GM18870 (cell line): Measurements from ENCODE around the gene ZNF217.
"Not testable (repeated sequence)": the region's sequence is repeated elsewhere in the genome, so short reads cannot be mapped to it uniquely, and the experiment has no call there.

ENCODE experiments used
- ATAC-seq: cut with Tn5 transposase; IDR thresholded peaks from one replicate; pipeline ENCODE4 v1.9.1; 2021; ENCODE audit warnings: moderate library complexity; ENCODE audit not compliant: unreplicated experiment

Gene ZNF217

GRCh38 chr20:53569606-53570307, 23.9 kb downstream of the ZNF217 start:
- no peak for ATAC-seq

DNA sequence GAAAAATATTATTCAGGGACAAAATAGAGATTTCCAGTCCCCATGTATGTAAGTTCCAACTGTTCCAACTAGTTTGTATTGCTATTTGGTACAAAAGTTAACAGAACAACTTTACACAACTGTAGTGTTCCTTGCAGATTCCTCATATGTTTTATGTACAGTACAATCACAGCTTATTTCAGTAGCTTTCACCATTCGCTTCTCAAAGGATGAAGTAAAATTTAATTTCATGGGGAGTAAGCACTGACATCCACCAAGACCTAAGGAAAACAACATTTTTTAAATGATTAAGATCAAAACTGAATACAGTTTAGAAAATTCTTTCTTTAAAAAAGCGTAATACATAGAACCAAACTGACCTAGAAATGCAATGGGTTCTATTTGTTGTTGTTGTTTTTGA, 24.6 kb downstream of the ZNF217 start:
- ATAC-seq = no peak

- no peak for ATAC-seq
Observed at GRCh38 chr20:53568351-53568750, 25.3 kb downstream of the ZNF217 start.

DNA sequence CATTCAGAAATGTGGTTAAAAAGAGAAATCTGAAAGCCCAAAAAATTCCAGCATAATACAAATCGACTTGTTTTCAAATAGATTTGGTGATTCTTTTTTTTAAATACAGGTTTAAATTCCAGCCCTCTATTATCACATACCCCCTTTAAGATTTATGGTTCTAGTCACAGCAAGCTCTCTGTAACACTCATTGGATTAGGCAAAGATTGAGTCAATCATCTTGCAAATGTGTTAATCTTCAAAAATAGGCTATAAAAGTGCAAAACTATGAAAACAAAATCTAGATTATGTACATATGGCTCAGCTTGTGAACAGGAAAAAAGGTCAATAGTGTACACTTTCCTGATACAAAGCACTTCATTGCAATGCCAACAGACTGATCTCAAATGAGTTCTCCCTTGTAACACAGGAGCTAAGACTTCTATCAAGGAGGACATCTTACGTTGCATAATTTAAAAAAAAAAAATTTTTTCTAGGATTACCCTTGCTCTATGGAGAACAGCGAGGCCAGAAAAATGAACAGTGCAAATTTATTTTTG, 26.2 kb downstream of the ZNF217 start:
- ATAC-seq = no peak

DNA sequence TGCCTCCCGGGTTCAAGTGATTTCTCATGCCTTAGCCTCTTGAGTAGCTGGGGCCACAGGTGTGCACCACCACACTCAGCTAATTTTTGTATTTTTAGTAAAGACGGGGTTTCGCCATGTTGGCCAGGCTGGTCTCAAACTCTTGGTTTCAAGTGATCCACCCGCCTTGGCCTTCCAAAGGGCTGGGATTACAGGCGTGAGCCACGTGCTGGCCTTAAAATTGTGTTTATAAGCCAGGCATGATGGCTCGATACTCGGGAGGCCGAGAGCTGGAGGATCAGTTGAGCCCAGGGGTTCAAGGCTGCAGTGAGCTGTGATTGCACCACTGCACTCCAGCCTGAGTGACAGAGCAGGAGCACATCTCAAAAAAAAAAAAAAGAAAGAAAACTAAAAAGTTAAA, 27.0 kb downstream of the ZNF217 start:
- ATAC-seq = not testable (repeated sequence)

DNA sequence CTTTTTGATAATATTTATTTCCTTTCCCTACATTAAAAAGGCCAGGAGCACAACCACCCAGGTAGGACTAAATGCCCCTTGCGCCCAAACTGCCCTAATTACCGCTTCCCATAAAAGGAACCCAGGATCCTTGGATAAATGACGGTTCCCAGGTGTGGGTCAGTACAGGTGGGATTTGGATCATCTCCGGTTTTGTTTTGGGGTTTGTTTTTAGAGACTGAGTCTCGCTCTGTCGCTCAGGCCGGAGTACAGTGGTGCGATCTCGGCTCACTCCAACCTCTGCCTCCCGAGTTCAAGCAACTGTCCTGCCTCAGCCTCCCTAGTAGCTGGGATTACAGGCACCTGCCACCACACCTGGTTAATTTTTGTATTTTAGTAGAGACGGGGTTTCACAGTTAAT, 28.4 kb downstream of the ZNF217 start:
- ATAC-seq = no peak

- not testable (repeated sequence) for ATAC-seq
Observed at GRCh38 chr20:53562104-53562764, 31.4 kb downstream of the ZNF217 start.

GRCh38 chr20:53561505-53561904, 32.1 kb downstream of the ZNF217 start:
- ATAC-seq = no peak

GRCh38 chr20:53559816-53560215, 33.8 kb downstream of the ZNF217 start:
- no peak for ATAC-seq

DNA sequence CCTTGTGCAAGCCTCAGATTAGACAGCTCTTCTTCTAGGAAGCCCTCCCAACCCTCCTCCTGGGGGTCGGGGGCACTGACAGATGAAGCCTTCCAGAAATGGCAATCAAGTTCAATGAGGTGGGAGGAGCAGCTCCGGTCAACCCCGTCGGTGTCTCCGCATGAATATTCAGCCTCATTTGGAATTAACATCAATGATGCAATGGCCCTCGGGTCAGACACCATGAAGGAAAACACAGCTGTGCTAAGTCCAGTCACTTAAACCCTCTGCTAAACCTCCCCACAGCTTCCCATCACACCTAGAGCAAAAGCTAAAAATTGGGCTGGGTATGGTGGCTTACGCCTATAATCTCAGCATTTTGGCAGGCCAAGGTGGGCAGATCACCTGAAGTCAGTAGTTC, 36.5 kb downstream of the ZNF217 start:
- ATAC-seq = no peak

- no peak for ATAC-seq
Observed at GRCh38 chr20:53556267-53556897, 37.3 kb downstream of the ZNF217 start.

- no peak for ATAC-seq
Observed at GRCh38 chr20:53555816-53556215, 37.8 kb downstream of the ZNF217 start.

GRCh38 chr20:53555081-53555480, 38.6 kb downstream of the ZNF217 start:
- no peak for ATAC-seq

- ATAC-seq = not testable (repeated sequence)
Observed at GRCh38 chr20:53552572-53552893, 41.1 kb downstream of the ZNF217 start.

DNA sequence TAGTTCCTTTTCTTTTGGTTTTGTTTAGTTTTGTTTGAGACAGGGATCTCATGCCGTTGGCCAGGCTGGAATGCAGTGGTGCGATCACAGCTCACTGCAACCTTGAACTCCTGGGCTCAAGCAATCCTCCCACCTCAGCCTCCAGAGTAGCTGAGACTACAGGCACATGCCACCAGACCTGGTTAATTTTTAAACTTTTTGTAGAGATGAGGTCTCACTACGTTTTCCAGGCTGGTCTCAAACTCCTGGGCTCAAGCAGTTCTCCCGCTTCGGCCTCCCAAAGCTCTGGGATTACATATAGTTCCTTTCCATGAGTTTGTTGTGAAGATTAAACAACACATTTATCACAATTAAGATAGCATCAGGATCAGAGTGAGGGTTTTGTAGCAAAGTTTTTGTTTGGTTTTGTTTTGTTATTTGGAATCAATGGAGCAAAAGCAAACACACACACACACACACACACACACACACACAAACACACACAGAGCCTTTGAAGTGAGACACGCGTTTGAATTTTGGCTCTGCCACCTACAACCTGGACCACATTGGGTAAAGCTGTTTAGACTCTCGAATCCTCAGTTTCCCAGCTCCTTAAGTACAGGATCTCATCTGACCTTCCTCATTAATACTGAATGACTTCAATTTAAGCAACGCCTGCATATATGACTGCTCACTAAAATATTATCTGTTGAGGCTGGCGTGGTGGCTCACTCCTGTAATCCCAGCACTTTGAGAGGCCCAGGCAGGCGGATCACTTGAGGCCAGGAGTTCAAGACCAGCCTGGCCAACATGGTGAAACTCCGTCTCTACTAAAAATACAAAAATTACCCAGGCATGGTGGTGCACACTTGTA, 41.7 kb downstream of the ZNF217 start:
- not testable (repeated sequence) for ATAC-seq

DNA sequence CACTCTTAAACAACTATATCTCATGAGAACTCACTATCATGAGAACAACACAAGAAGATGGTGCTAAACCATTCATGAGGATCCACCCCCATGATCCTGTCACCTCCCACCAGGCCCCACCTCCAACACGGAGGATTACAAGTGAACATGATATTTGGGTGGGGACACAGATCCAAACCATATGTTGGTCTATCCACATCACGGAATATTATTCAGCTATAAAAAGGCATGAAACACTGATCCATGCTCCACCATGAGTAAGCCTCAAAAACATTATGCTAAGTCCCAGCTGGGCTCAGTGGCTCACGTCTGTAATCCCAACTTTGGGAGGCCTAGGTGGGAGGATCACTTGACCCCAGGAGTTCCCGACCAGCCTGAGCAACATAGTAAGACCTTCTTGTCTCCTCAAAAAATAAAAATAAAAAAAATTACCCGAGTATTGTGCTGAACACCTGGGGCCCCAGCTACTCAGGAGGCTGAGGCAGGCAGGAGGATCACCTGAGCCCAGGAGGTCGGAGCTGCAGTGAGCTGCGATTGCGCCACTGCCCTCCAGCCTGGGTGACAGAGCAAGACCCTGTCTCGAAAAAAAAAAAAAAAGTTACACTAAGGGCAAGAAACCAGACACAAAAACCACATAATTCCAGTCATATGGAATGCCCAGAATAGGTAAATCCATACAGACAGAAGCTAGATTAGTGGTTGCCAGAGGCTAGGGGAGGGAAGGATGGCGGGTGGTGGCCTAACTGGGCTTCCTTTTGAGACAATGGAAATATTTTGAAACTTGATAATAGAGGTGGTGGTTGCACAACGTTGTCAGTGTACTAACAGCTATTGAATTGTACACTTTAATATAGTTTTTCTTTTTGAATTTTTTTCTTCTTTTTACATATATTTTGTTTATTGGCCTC, 43.1 kb downstream of the ZNF217 start:
- ATAC-seq = no peak

GRCh38 chr20:53547664-53548239, 45.9 kb downstream of the ZNF217 start:
- ATAC-seq = no peak

DNA sequence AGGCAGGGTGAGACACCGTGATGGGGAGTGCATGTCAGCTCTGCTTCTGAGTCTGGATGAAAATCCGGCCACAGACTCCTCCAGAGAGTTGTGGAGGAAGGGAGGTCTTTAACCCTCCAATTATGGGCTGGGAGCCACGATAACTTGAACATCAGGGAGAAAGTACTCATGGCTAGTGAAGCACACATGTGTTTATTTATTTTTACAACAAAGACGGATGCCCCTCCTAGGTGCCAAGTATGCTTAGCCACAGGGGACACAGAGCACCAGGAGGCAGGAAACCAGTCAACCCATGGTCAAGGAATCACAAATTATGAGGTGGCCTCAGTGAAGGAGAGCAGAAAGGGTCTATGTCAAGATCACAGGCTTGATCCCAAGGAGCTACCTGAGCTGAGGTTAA, 54.1 kb downstream of the ZNF217 start:
- ATAC-seq = no peak

- not testable (repeated sequence) for ATAC-seq
Observed at GRCh38 chr20:53536382-53536781, 57.3 kb downstream of the ZNF217 start.

DNA sequence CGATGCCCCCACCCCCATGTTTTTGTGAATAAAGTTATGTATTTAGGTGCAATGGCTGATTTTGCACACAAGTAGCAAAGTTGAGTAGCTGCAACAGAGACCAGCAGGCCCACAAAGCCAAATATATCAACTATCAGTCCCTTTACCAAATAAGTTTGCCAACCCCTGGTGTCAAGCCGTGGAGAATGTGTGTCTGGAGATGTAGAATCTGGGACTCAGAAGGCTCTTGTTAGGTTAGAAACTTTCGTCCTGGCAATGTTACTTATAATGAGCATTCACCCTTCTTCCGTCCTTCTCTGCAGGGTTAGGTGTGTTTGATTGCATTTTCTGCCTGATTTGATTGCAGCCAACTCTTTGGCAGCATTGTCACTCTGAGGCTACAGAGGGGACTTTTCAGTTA, 57.8 kb downstream of the ZNF217 start:
- no peak for ATAC-seq
